ENCODE data around the gene ANO2.
A peak's percentile ranks its signal among the peaks of the same experiment; 100 is the strongest.
"Not testable (repeated sequence)": the region's sequence is repeated elsewhere in the genome, so short reads cannot be mapped to it uniquely, and the experiment has no call there.

The ANO2 gene

DNA sequence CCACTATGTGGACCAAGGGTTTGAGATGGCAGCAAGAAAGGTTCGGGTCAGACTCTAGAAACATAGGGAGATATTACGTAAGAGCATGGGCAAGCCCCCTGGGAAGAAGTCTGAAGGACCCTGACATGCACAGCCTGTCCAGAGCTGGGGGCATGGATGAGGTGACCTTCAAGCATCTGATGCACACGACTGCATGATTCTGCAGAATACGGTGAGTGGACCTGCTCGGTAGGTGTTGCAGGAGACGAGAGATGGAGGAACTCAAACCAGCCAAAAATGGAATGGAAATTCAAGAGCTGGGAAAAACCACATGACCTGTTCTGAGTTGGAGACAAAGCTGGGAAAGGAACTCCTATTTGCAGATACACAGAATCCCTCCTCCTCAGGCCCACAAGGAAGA lies 43.6 kb downstream of the ANO2 start:
- Mint-ChIP-seq H3K36me3 (ENCODE audit: low read depth) (no peaks in the 10 kb centered on the region), H3K4me3 (no peak overlapping the region), H3K27ac (no peak overlapping the region), H3K9me3 (no peaks in the 10 kb centered on the region), H3K27me3 (ENCODE audit: low read depth) (no peaks in the 10 kb centered on the region), H3K4me1 (ENCODE audit: low read depth) (no peaks in the 10 kb centered on the region)
- no peak for DNase-seq (ENCODE audit: low spot score)

DNA sequence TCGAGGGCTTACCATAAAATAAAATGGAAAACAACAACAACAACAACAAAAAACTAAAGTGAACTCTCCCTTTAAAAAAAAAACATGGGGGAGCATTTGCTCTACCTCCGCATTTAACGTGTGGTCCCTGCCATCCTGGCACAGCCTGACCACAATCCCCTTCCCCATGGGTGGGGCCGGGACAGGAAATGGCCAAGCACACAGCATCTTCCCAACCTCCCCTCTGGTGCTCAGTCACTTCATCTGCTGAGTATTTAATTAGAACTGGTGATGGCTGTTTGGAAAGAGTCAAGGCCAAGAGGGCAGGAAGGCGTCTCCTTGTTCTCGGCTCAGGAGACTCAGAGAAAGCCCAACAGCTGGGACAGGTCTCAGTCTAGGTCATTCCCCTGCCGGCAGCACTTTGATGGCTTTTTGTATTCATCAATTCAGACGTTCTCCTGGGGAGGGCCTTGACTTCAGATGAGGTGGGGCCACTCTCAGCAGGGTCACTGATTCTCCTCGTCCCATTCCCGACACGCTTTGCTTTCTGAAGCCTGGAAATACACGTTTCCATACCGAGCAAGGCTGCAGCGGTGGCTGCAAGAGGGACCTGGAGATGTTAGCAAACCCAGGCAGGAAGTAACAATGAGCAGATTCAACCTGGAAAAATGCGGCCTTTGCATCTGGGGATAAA lies 44.4 kb downstream of the ANO2 start:
- H3K27me3 Mint-ChIP-seq (ENCODE audit: low read depth): no peaks in the 10 kb centered on the region

GRCh38 chr12:5900076-5900475 lies 45.0 kb downstream of the ANO2 start:
- H3K4me3 Mint-ChIP-seq: no peak overlapping the region
- no peak for DNase-seq (ENCODE audit: low spot score)
- H3K27ac Mint-ChIP-seq: no peak overlapping the region
- no peaks in the 10 kb centered on the region for H3K36me3 Mint-ChIP-seq (ENCODE audit: low read depth)
- H3K9me3 Mint-ChIP-seq: no peaks in the 10 kb centered on the region
- H3K4me1 Mint-ChIP-seq (ENCODE audit: low read depth): no peaks in the 10 kb centered on the region
- H3K27me3 Mint-ChIP-seq (ENCODE audit: low read depth): no peaks in the 10 kb centered on the region

More for the DNA sequence above, 44.4 kb downstream of the ANO2 start:
- Mint-ChIP-seq H3K4me3 (no peak overlapping the region), H3K9me3 (no peaks in the 10 kb centered on the region), H3K27ac (no peak overlapping the region), H3K36me3 (ENCODE audit: low read depth) (no peaks in the 10 kb centered on the region), H3K4me1 (ENCODE audit: low read depth) (no peaks in the 10 kb centered on the region)
- DNase-seq (ENCODE audit: low spot score): no peak

GRCh38 chr12:5899675-5900074 lies 45.4 kb downstream of the ANO2 start:
- H3K27me3 Mint-ChIP-seq (ENCODE audit: low read depth): no peaks in the 10 kb centered on the region
- no peak for DNase-seq (ENCODE audit: low spot score)
- H3K36me3 Mint-ChIP-seq (ENCODE audit: low read depth): no peaks in the 10 kb centered on the region
- no peak overlapping the region for H3K4me3 Mint-ChIP-seq
- H3K9me3 Mint-ChIP-seq: no peaks in the 10 kb centered on the region
- no peak overlapping the region for H3K27ac Mint-ChIP-seq
- H3K4me1 Mint-ChIP-seq (ENCODE audit: low read depth): no peaks in the 10 kb centered on the region

DNA sequence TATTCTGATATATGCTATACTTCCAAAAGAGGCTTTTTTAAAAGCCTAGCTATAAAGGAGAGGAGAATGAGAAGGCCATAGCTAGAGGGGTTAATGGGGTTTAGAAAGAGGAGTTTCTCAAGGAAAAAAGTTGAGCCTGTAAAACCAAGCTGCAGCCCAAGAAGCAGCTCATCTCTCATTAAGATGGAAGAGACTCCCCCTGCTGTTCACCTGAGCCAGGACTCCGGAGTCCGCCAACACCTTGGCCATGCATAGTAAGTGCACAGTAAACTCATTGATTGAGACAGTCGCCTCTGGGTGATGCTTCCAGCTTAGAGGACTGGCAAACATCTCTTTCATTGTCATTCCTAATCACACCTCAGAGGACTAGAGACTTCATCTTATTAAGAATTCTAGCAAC lies 46.2 kb downstream of the ANO2 start:
- Mint-ChIP-seq H3K9me3 (peaks cover 6% of the 10 kb centered on the region), H3K36me3 (ENCODE audit: low read depth) (no peaks in the 10 kb centered on the region), H3K27ac (no peak overlapping the region), H3K4me3 (no peak overlapping the region), H3K4me1 (ENCODE audit: low read depth) (no peaks in the 10 kb centered on the region), H3K27me3 (ENCODE audit: low read depth) (no peaks in the 10 kb centered on the region)
- no peak for DNase-seq (ENCODE audit: low spot score)

DNA sequence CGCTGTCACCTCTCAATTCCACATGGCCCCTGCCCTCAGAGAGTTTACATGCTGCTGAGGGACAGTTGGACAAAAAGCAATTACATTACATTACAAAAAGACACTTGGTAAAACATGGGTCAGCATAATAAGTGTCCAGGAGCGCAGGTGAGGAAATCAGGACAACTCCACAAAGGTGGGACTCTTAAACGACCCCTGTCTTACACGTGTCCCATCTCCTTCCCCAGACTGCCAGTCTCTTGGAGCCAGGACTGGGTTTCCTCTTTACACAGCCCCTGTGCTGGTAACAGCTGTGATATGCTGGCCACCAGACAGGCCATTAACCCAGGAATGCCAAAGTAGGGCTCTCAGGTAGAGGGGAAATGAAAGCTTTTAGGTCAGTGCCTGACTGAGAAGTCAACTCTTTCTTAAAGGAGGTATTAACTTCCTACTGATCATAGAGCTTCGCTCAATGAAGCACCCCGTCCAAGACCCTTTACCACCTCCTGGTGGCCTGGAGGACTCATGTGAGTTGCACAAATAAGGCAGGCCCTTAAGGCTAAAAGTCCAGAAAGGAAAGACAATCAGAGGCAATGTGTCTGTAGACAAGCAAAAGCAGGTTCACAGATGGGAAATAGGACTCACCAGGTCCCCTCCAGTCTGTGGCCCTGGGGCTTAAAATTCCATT lies 55.5 kb downstream of the ANO2 start:
- H3K36me3 Mint-ChIP-seq (ENCODE audit: low read depth): no peaks in the 10 kb centered on the region
- H3K4me1 Mint-ChIP-seq (ENCODE audit: low read depth): peaks cover 3% of the 10 kb centered on the region
- DNase-seq (ENCODE audit: low spot score): no peak
- no peak overlapping the region for H3K27ac Mint-ChIP-seq
- peaks cover 10% of the 10 kb centered on the region for H3K9me3 Mint-ChIP-seq
- peaks cover 18% of the 10 kb centered on the region for H3K27me3 Mint-ChIP-seq (ENCODE audit: low read depth)
- H3K4me3 Mint-ChIP-seq: no peak overlapping the region

GRCh38 chr12:5888816-5889315 lies 56.2 kb downstream of the ANO2 start:
- Mint-ChIP-seq H3K4me1 (ENCODE audit: low read depth) (peaks cover 3% of the 10 kb centered on the region), H3K27ac (no peak overlapping the region), H3K36me3 (ENCODE audit: low read depth) (no peaks in the 10 kb centered on the region), H3K27me3 (ENCODE audit: low read depth) (peaks cover 18% of the 10 kb centered on the region), H3K9me3 (peaks cover 4% of the 10 kb centered on the region), H3K4me3 (no peak overlapping the region)
- no peak for DNase-seq (ENCODE audit: low spot score)

DNA sequence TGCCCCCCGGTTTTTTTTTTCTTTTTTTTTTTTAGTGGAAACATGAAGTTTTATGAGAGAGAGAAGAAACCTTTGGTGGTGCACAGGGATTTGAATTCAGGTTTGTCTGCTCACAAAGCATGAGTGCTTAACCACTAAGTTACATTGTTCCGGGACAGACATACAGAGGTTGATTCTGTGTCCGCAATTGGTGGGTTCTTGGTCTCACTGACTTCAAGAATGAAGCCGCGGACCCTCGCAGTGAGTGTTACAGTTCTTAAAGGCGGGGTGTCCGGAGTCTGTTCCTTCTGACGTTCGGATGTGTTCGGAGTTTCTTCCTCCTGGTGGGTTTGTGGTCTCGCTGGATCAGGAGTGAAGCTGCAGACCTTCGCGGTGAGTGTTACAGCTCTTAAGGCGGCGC lies 57.2 kb downstream of the ANO2 start:
- H3K4me1 Mint-ChIP-seq (ENCODE audit: low read depth); H3K27ac Mint-ChIP-seq; DNase-seq (ENCODE audit: low spot score); H3K9me3 Mint-ChIP-seq; H3K36me3 Mint-ChIP-seq (ENCODE audit: low read depth): not testable (repeated sequence)
- Mint-ChIP-seq H3K27me3 (ENCODE audit: low read depth) (peaks cover 17% of the 10 kb centered on the region), H3K4me3 (peak overlapping the region; percentile 63)

GRCh38 chr12:5884866-5885265 lies 60.2 kb downstream of the ANO2 start:
- Mint-ChIP-seq H3K4me3 (no peak overlapping the region), H3K9me3 (no peaks in the 10 kb centered on the region)
- no peak for DNase-seq (ENCODE audit: low spot score)

DNA sequence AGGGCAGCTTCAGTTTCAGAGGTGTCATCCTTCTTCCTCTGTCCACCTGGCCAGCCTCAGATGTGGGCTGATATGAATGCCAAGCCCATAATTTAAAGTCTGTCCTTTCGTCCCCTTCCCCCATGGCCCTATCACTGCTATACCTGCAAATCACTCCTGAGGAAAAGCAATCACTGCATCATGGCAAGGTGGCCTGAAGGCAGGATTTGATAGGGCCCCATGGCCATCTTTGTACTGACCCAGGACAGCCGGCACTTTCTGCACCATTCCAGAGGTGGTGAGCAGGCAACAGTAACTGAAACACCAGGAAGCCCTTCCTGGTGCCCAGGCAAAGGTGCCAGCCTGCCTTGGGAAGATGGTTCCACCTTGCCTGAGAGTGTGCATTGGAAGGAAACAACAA lies 60.8 kb downstream of the ANO2 start:
- Mint-ChIP-seq H3K4me1 (ENCODE audit: low read depth) (peaks cover 3% of the 10 kb centered on the region), H3K27ac (no peak overlapping the region), H3K9me3 (no peaks in the 10 kb centered on the region), H3K4me3 (no peak overlapping the region), H3K27me3 (ENCODE audit: low read depth) (peaks cover 22% of the 10 kb centered on the region), H3K36me3 (ENCODE audit: low read depth) (no peaks in the 10 kb centered on the region)
- DNase-seq (ENCODE audit: low spot score): no peak

More at GRCh38 chr12:5884866-5885265, 60.2 kb downstream of the ANO2 start:
- H3K27me3 Mint-ChIP-seq (ENCODE audit: low read depth): peaks cover 22% of the 10 kb centered on the region
- no peaks in the 10 kb centered on the region for H3K36me3 Mint-ChIP-seq (ENCODE audit: low read depth)
- H3K4me1 Mint-ChIP-seq (ENCODE audit: low read depth): peaks cover 3% of the 10 kb centered on the region
- no peak overlapping the region for H3K27ac Mint-ChIP-seq

GRCh38 chr12:5882511-5883190 lies 62.4 kb downstream of the ANO2 start:
- Mint-ChIP-seq H3K36me3 (ENCODE audit: low read depth) (no peaks in the 10 kb centered on the region), H3K4me1 (ENCODE audit: low read depth) (no peaks in the 10 kb centered on the region), H3K27me3 (ENCODE audit: low read depth) (peaks cover 16% of the 10 kb centered on the region), H3K4me3 (no peak overlapping the region), H3K9me3 (no peaks in the 10 kb centered on the region), H3K27ac (no peak overlapping the region)
- DNase-seq (ENCODE audit: low spot score): no peak

DNA sequence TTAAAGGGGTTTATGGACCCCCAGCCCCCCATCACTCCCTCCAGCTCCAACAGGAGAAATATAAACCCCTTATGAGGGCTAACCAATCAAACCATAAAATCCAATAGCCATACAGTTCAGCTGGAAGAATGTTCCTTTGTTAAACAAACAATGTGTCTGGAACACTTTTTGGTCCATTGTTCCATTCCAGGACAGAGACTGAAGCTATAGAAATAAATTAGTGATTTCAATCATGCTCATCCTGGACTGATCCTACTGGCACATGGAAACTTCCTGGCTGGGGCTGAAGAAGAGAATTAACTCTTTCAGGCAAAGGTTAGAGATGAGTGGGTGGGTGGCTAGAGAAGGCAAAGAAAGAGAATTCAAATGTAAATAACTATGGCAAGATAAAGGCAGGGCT lies 63.4 kb downstream of the ANO2 start:
- Mint-ChIP-seq H3K9me3 (no peaks in the 10 kb centered on the region), H3K27ac (no peak overlapping the region), H3K4me3 (no peak overlapping the region), H3K27me3 (ENCODE audit: low read depth) (peaks cover 12% of the 10 kb centered on the region), H3K4me1 (ENCODE audit: low read depth) (no peaks in the 10 kb centered on the region), H3K36me3 (ENCODE audit: low read depth) (no peaks in the 10 kb centered on the region)
- DNase-seq (ENCODE audit: low spot score): no peak

GRCh38 chr12:5881101-5881606 lies 63.9 kb downstream of the ANO2 start:
- Mint-ChIP-seq H3K9me3 (no peaks in the 10 kb centered on the region), H3K4me3 (no peak overlapping the region), H3K27ac (no peak overlapping the region), H3K27me3 (ENCODE audit: low read depth) (peaks cover 9% of the 10 kb centered on the region), H3K36me3 (ENCODE audit: low read depth) (no peaks in the 10 kb centered on the region), H3K4me1 (ENCODE audit: low read depth) (no peaks in the 10 kb centered on the region)
- no peak for DNase-seq (ENCODE audit: low spot score)

GRCh38 chr12:5875851-5876250 lies 69.2 kb downstream of the ANO2 start:
- Mint-ChIP-seq H3K27me3 (ENCODE audit: low read depth) (no peaks in the 10 kb centered on the region), H3K9me3 (no peaks in the 10 kb centered on the region), H3K27ac (no peak overlapping the region), H3K4me1 (ENCODE audit: low read depth) (no peaks in the 10 kb centered on the region), H3K4me3 (no peak overlapping the region), H3K36me3 (ENCODE audit: low read depth) (no peaks in the 10 kb centered on the region)
- no peak for DNase-seq (ENCODE audit: low spot score)
